Left lung (tissue), 10 donors: ENCODE data around the gene SLC7A8. TPM values are rescaled to one million over a fixed set of nuclear protein-coding genes. Genes with fewer than 3 reads are reported as not detected.

ENCODE experiments used
- ATAC-seq: fragments of 200-7000 bp; cut with Tn5 transposase; one replicate; pipeline ENCODE4 v1.9.1; 2020; ENCODE audit warnings: moderate library complexity
- DNase-seq, 4 donors: peaks; one replicate each; pipeline ENCODE4 v3.0.0-alpha.2; 2013 to 2020
- H3K27ac ChIP-seq, 2 donors: fragments of 200-600 bp; sonication (generic) in 1 of 2; one replicate each; pipeline versions ENCODE4 v1.5.0 to v1.8.0; 2020 to 2021
- H3K27me3 ChIP-seq, 2 donors: fragments of 200-600 bp; sonication (generic) in 1 of 2; one replicate each; pipeline versions ENCODE4 v1.5.0 to v1.8.0; 2020 to 2021
- H3K36me3 ChIP-seq, 2 donors: fragments of 200-600 bp; sonication (generic) in 1 of 2; one replicate each; pipeline versions ENCODE4 v1.5.0 to v1.8.0; 2020 to 2021
- H3K4me1 ChIP-seq, 2 donors: fragments of 200-600 bp; one replicate each; pipeline ENCODE4 v1.8.0; 2021
- H3K4me3 ChIP-seq, 2 donors: fragments of 200-600 bp; sonication (generic) in 1 of 2; one replicate each; pipeline versions ENCODE4 v1.5.0 to v1.8.0; 2020 to 2021; ENCODE audit warnings: mild to moderate bottlenecking in 1 of 2
- H3K9me3 ChIP-seq, 2 donors: fragments of 200-600 bp; sonication (generic) in 1 of 2; one replicate each; pipeline versions ENCODE4 v1.5.0 to v1.8.0; 2020 to 2021
- CTCF ChIP-seq, 2 donors: fragments of 200-600 bp; sonication (generic) in 1 of 2; IDR thresholded peaks; one replicate each; pipeline versions ENCODE4 v1.5.0 to v1.8.0; 2021; ENCODE audit warnings: antibody characterized with exemption in 2 of 2
- intact Hi-C, 2 donors: fragments of 100-400 bp; cut with DNase I; formaldehyde crosslinking; loops; one replicate each; pipeline versions ENCODE4 v1.11.2 to v1.14.2; 2022
- polyA plus RNA-seq, 6 donors: library from polyadenylated mRNA; unstranded; fragments of 120-200 nt; gene quantifications; one replicate each; pipeline ENCODE4 v1.2.1, GENCODE V29; 2013; ENCODE audit not compliant: insufficient read length in 6 of 6
- total RNA-seq, 2 donors: library from RNA; stranded (reverse); fragmentation: NEBNext Ultra II Directional; extraction: Animal tissue kit (Norgen Biotek cat#: 25700); gene quantifications; one replicate each; pipeline ENCODE4 v1.2.1, GENCODE V29; 2021
- donor health status: DM: no; HTN: yes; CAD: no.
- donor health status: DM: no; HTN: no; CAD: no.

SLC7A8 gene
- total and polyA plus RNA-seq, 8 donors, result 38.5 to 153 (median 124) TPM

GRCh38 chr14:23123419-23123818 lies 60.0 kb downstream of the SLC7A8 start:
- Histone ChIP-seq H3K27me3 (no peaks in the 10 kb centered on the region), H3K36me3 (peaks cover 0 to 15% of the 10 kb centered on the region in 2 donors), H3K27ac (no peak overlapping the region), H3K4me3 (no peak overlapping the region), H3K4me1 (peaks cover 11 to 35% of the 10 kb centered on the region in 2 donors), H3K9me3 (no peaks in the 10 kb centered on the region)
- intact Hi-C loops, result loop anchor here (5.0 to 10.0 kb wide), 2 partner anchors 61 to 64 kb away; partner anchors contain the start of gene SLC7A8 (in 1 of the 2)
- TF ChIP-seq CTCF (IDR thresholded peaks at IDR 0.05), result no peak
- no peak for ATAC-seq
- peak in 1 of 4 donors; percentile 57 for DNase-seq

GRCh38 chr14:23122086-23122485 lies 61.4 kb downstream of the SLC7A8 start:
- H3K27ac ChIP-seq, result no peak overlapping the region
- no peak for DNase-seq
- H3K27me3 ChIP-seq, result no peaks in the 10 kb centered on the region
- peaks cover 0 to 6% of the 10 kb centered on the region in 2 donors for H3K36me3 ChIP-seq
- intact Hi-C loops, result loop anchor here (5.0 to 10.0 kb wide), 2 partner anchors 63 to 65 kb away; partner anchors contain the start of gene SLC7A8 (in 1 of the 2)
- no peak for ATAC-seq
- no peak for TF ChIP-seq CTCF (IDR thresholded peaks at IDR 0.05)
- H3K4me3 ChIP-seq, result no peak overlapping the region
- H3K4me1 ChIP-seq, result peaks cover 11 to 42% of the 10 kb centered on the region in 2 donors
- H3K9me3 ChIP-seq, result no peaks in the 10 kb centered on the region

GRCh38 chr14:23121361-23121771 lies 62.1 kb downstream of the SLC7A8 start:
- Histone ChIP-seq H3K27ac (no peak overlapping the region), H3K4me1 (peaks cover 11 to 42% of the 10 kb centered on the region in 2 donors), H3K9me3 (no peaks in the 10 kb centered on the region), H3K4me3 (no peak overlapping the region), H3K27me3 (no peaks in the 10 kb centered on the region), H3K36me3 (peaks cover 0 to under 1% of the 10 kb centered on the region in 2 donors)
- intact Hi-C loops, result loop anchor here (5.0 to 10.0 kb wide), 2 partner anchors 63 to 66 kb away; partner anchors contain the start of gene SLC7A8 (in 1 of the 2)
- TF ChIP-seq CTCF (IDR thresholded peaks at IDR 0.05), result no peak
- peak; percentile 21 for ATAC-seq
- peak in 1 of 4 donors; percentile 57 for DNase-seq

GRCh38 chr14:23120541-23121251 lies 62.8 kb downstream of the SLC7A8 start:
- DNase-seq (peak; percentile 84 to 96 (median 92)), ATAC-seq (peak; percentile 96)
- H3K36me3 ChIP-seq, result no peaks in the 10 kb centered on the region
- H3K4me1 ChIP-seq, result peaks cover 11 to 47% of the 10 kb centered on the region in 2 donors
- peak; percentile 99 for TF ChIP-seq CTCF (IDR thresholded peaks at IDR 0.05)
- H3K9me3 ChIP-seq, result no peaks in the 10 kb centered on the region
- H3K27me3 ChIP-seq, result no peaks in the 10 kb centered on the region
- intact Hi-C loops, result loop anchor here (5.0 to 10.0 kb wide), 2 partner anchors 64 to 67 kb away; partner anchors contain the start of gene SLC7A8 (in 1 of the 2)
- H3K4me3 ChIP-seq, result no peak overlapping the region
- peak overlapping the region in 1 of 2 donors; percentile 89 for H3K27ac ChIP-seq
